DND-41 (cell line): ENCODE results near the gene CDK7.

Experiments
- ATAC-seq: fragments of 200-7000 bp; cut with Tn5 transposase; 3 replicates; pipeline ENCODE4 v1.9.1; 2021; ENCODE audit warnings: low read depth; ENCODE audit not compliant: insufficient read depth
- DNase-seq: peaks from one replicate; pipeline ENCODE4 v3.0.0-alpha.2; 2020
- H2AFZ ChIP-seq: 2 replicates; pipeline ENCODE4 v1.6.0; 2012; ENCODE audit warnings: low read depth, low read length
- H3K27ac ChIP-seq: 2 replicates; pipeline ENCODE4 v1.5.1; 2012; ENCODE audit warnings: low read length, inconsistent platforms
- H3K27me3 ChIP-seq: fragments of 200-600 bp; sonication (generic); 2 replicates; pipeline ENCODE4 v1.6.0; 2012; ENCODE audit warnings: low read length, mild to moderate bottlenecking, inconsistent platforms; ENCODE audit not compliant: insufficient read depth, poor library complexity
- H3K36me3 ChIP-seq: 2 replicates; pipeline ENCODE4 v1.5.1; 2012; ENCODE audit warnings: low read length, inconsistent platforms; ENCODE audit not compliant: insufficient read depth
- H3K4me1 ChIP-seq: 2 replicates; pipeline ENCODE4 v1.5.1; 2012; ENCODE audit warnings: mild to moderate bottlenecking, low read length; ENCODE audit not compliant: insufficient read depth
- H3K4me2 ChIP-seq: 2 replicates; pipeline ENCODE4 v1.6.0; 2012; ENCODE audit warnings: mild to moderate bottlenecking, moderate library complexity, low read length, inconsistent platforms; ENCODE audit not compliant: insufficient read depth
- H3K4me3 ChIP-seq, 2 experiments: fragments of 200-600 bp in 1 of 2; shearing (Covaris generic) in 1 of 2; 2 replicates each; pipeline ENCODE4 v1.5.1; 2012 to 2016; ENCODE audit warnings: inconsistent platforms in 2 of 2, low read length in 2 of 2, mild to moderate bottlenecking in 2 of 2, low read depth in 1 of 2, moderate library complexity in 1 of 2
- H3K79me2 ChIP-seq: 2 replicates; pipeline ENCODE4 v1.6.0; 2012; ENCODE audit warnings: low read length, inconsistent platforms; ENCODE audit not compliant: insufficient read depth
- H3K9ac ChIP-seq: 2 replicates; pipeline ENCODE4 v1.6.0; 2012; ENCODE audit warnings: low read depth, mild to moderate bottlenecking, inconsistent platforms, low read length, moderate library complexity
- H3K9me3 ChIP-seq: 2 replicates; pipeline ENCODE4 v1.5.1; 2012; ENCODE audit warnings: low read length, moderate library complexity, mild to moderate bottlenecking, inconsistent platforms; ENCODE audit not compliant: insufficient read depth, severe bottlenecking
- H4K20me1 ChIP-seq: 2 replicates; pipeline ENCODE4 v1.6.0; 2012; ENCODE audit warnings: low read length; ENCODE audit not compliant: insufficient read depth
- EZH2 ChIP-seq: IDR thresholded peaks from 3 replicates; pipeline ENCODE4 v1.6.1; 2012; ENCODE audit warnings: borderline replicate concordance, low read depth, mild to moderate bottlenecking, moderate library complexity, low read length, inconsistent platforms; ENCODE audit not compliant: severe bottlenecking
- TF ChIP-seq, protein P1 (sequence below): IDR thresholded peaks from 2 replicates; pipeline ENCODE4 v1.5.1; 2012; ENCODE audit warnings: borderline replicate concordance, low read length, moderate library complexity, mild to moderate bottlenecking; ENCODE audit not compliant: poor library complexity, severe bottlenecking; ENCODE audit errors: extremely low read depth

CDK7 gene

DNA sequence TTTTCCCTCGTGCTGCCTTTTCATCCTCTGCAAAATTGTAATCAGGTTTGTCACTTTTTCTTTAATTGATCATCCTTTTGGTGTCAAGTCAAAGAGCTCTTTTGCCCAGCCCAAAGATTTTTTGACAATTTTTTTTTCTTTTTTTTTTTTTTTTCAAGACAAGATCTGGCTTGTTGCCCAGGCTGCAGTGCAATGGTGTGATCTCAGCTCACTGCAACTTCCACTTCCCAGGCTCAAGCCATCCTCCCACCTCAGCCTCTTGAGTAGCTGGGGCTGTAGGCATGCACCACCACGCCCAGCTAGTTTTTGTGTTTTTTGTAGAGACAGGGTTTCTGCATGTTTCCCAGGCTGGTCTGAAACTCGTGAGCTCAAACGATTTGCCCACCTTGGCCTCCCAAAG lies 36.7 kb downstream of the CDK7 start:
- no peak for ATAC-seq

DNA sequence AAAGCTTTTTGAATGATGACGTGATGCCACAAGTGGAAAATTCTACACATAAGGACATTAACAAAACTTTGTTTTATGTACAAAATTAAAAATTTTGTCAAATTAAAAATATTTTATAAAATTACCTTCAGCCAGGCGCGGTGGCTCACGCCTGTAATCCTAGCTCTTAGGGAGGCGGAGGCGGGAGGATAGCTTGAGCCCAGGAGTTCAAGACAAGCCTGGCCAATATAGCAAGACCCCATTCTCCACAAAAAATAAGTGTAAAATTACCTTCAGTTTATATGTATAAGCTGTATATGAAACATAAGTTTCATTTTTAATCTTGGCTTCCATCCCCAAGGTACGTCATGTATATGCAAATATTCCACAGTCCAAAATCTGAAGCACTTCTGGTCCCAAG lies 40.9 kb downstream of the CDK7 start:
- peaks cover 53% of the 10 kb centered on the region for H3K36me3 ChIP-seq

More for the DNA sequence above, 36.7 kb downstream of the CDK7 start:
- Histone ChIP-seq H3K4me2 (no peak overlapping the region), H3K4me1 (no peaks in the 10 kb centered on the region), H3K4me3 (no peak overlapping the region), H3K27me3 (no peaks in the 10 kb centered on the region), H4K20me1 (no peaks in the 10 kb centered on the region), H3K79me2 (no peaks in the 10 kb centered on the region), H3K27ac (no peak overlapping the region), H2AFZ (no peak overlapping the region), H3K36me3 (peaks cover 49% of the 10 kb centered on the region; the same call in 1 of the 2 replicates), H3K9ac (no peak overlapping the region), H3K9me3 (no peaks in the 10 kb centered on the region)
- DNase-seq, result peak; percentile 23
- TF ChIP-seq EZH2, result no peak
- TF ChIP-seq, protein P1, sequence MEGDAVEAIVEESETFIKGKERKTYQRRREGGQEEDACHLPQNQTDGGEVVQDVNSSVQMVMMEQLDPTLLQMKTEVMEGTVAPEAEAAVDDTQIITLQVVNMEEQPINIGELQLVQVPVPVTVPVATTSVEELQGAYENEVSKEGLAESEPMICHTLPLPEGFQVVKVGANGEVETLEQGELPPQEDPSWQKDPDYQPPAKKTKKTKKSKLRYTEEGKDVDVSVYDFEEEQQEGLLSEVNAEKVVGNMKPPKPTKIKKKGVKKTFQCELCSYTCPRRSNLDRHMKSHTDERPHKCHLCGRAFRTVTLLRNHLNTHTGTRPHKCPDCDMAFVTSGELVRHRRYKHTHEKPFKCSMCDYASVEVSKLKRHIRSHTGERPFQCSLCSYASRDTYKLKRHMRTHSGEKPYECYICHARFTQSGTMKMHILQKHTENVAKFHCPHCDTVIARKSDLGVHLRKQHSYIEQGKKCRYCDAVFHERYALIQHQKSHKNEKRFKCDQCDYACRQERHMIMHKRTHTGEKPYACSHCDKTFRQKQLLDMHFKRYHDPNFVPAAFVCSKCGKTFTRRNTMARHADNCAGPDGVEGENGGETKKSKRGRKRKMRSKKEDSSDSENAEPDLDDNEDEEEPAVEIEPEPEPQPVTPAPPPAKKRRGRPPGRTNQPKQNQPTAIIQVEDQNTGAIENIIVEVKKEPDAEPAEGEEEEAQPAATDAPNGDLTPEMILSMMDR, result no peak

DNA sequence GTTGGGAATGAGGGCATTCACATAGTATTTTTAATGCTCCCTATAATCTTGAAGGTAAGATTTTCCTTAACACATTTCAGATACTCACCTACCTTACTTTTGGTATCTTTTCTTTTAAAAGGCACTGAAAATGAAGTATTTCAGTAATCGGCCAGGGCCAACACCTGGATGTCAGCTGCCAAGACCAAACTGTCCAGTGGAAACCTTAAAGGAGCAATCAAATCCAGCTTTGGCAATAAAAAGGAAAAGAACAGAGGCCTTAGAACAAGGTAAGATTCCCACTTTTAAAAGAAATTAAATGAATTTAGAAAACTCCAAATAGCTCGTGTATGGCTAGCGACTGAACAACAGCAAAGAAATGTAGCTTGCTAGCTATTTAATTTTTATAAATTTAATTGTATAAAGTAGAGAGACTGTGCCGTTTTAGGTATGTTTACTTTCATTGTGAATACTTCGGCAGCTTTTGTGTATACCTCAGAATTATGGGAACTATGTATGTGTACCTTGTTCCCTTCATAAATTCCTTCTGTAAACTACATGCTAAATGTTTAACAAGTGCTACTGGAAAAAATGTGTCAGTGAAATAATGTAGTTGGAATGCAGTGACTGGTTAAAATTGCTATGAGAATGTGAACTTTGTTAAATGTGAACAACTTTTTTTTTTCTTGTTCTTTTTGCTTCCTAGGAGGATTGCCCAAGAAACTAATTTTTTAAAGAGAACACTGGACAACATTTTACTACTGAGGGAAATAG lies 41.9 kb downstream of the CDK7 start:
- peaks cover 60% of the 10 kb centered on the region for H3K36me3 ChIP-seq

More for the DNA sequence above, 40.9 kb downstream of the CDK7 start:
- Histone ChIP-seq H3K9me3 (no peaks in the 10 kb centered on the region), H3K79me2 (no peaks in the 10 kb centered on the region), H3K4me2 (no peak overlapping the region), H3K4me1 (no peaks in the 10 kb centered on the region), H3K27ac (no peak overlapping the region), H2AFZ (no peak overlapping the region), H3K9ac (no peak overlapping the region), H4K20me1 (no peaks in the 10 kb centered on the region), H3K4me3 (no peak overlapping the region), H3K27me3 (no peaks in the 10 kb centered on the region)
- TF ChIP-seq, protein P1, result no peak
- no peak for TF ChIP-seq EZH2
- ATAC-seq (no peak), DNase-seq (no peak)

More for the DNA sequence above, 41.9 kb downstream of the CDK7 start:
- no peak overlapping the region for H3K27ac ChIP-seq
- DNase-seq (no peak), ATAC-seq (no peak)
- H3K4me1 ChIP-seq, result no peaks in the 10 kb centered on the region
- H3K27me3 ChIP-seq, result no peaks in the 10 kb centered on the region
- TF ChIP-seq EZH2, result no peak
- TF ChIP-seq, protein P1, result no peak
- no peaks in the 10 kb centered on the region for H3K9me3 ChIP-seq
- H3K79me2 ChIP-seq, result no peaks in the 10 kb centered on the region
- no peak overlapping the region for H2AFZ ChIP-seq
- H3K4me2 ChIP-seq, result no peak overlapping the region
- H4K20me1 ChIP-seq, result no peaks in the 10 kb centered on the region
- H3K4me3 ChIP-seq, result no peak overlapping the region
- no peak overlapping the region for H3K9ac ChIP-seq
